IMR-90 (cell line): ENCODE results near the gene CCNL2. TPM values are rescaled to one million over a fixed set of nuclear protein-coding genes. Genes with fewer than 3 reads are reported as not detected.

Experiments used
- ATAC-seq: fragments of 200-7000 bp; cut with Tn5 transposase; 2 replicates; pipeline ENCODE4 v1.9.1; 2020; ENCODE audit warnings: low read depth, mild to moderate bottlenecking, moderate library complexity
- BruUV-seq: library from RNA; stranded (reverse); fragments of 400-500 nt; replicated peaks from 2 replicates; lab custom pipeline; 2021; lab: Mats Ljungman, UMichigan
- CTCF ChIA-PET: fragments of 300-600 bp; formaldehyde crosslinking; extraction: SDS; loops from one replicate; lab custom pipeline; 2021; ENCODE audit warnings: antibody characterized with exemption; lab: Yijun Ruan, JAX
- POLR2A ChIA-PET: fragments of 300-600 bp; sonication (Branson Sonifier 250); formaldehyde crosslinking; loops from one replicate; lab custom pipeline; 2022; ENCODE audit warnings: antibody characterized with exemption; ENCODE audit not compliant: unreplicated experiment; lab: Charles Lee
- DNase-seq: peaks from one replicate; pipeline ENCODE4 v3.0.0; 2013
- H2AFZ ChIP-seq: replicated peaks from 2 replicates; pipeline ENCODE3; 2013; ENCODE audit warnings: low read length, mild to moderate bottlenecking; ENCODE audit not compliant: poor library complexity
- H2AK5ac ChIP-seq: 2 replicates; pipeline ENCODE4 v1.6.1; 2013; ENCODE audit warnings: low read depth, low read length, inconsistent platforms
- H2AK9ac ChIP-seq: replicated peaks from 2 replicates; pipeline ENCODE3; 2013; ENCODE audit warnings: mild to moderate bottlenecking, low read depth, low read length, moderate library complexity; ENCODE audit not compliant: poor library complexity
- H2BK120ac ChIP-seq: 2 replicates; pipeline ENCODE4 v1.6.1; 2013; ENCODE audit warnings: low read depth, low read length, inconsistent platforms
- H2BK15ac ChIP-seq: 3 replicates; pipeline ENCODE4 v1.6.1; 2013; ENCODE audit warnings: low read depth, low read length, inconsistent platforms
- H2BK20ac ChIP-seq: 2 replicates; pipeline ENCODE4 v1.6.1; 2013; ENCODE audit warnings: low read depth, mild to moderate bottlenecking, inconsistent platforms, low read length, moderate library complexity
- H2BK5ac ChIP-seq: 2 replicates; pipeline ENCODE4 v1.6.1; 2013; ENCODE audit warnings: mild to moderate bottlenecking, low read depth, low read length, inconsistent platforms; ENCODE audit not compliant: poor library complexity, severe bottlenecking
- H3K14ac ChIP-seq: replicated peaks from 2 replicates; pipeline ENCODE4 v1.6.1; 2013; ENCODE audit warnings: low read depth, low read length, inconsistent platforms
- H3K18ac ChIP-seq: 2 replicates; pipeline ENCODE4 v1.6.1; 2013; ENCODE audit warnings: low read depth, low read length, control low read depth
- H3K23ac ChIP-seq: 2 replicates; pipeline ENCODE4 v1.6.1; 2013; ENCODE audit warnings: low read depth, low read length, inconsistent platforms
- H3K27ac ChIP-seq: 2 replicates; pipeline ENCODE4 v1.5.1; 2013; ENCODE audit warnings: mild to moderate bottlenecking, control low read depth, low read length; ENCODE audit not compliant: insufficient read depth
- H3K27me3 ChIP-seq: 2 replicates; pipeline ENCODE4 v1.6.1; 2013; ENCODE audit warnings: low read length; ENCODE audit not compliant: control insufficient read depth, insufficient read depth
- H3K36me3 ChIP-seq: 2 replicates; pipeline ENCODE4 v1.6.1; 2013; ENCODE audit warnings: low read length, mixed read lengths; ENCODE audit not compliant: control insufficient read depth, insufficient read depth
- H3K4ac ChIP-seq: 2 replicates; pipeline ENCODE4 v1.6.1; 2013; ENCODE audit warnings: low read depth, low read length, inconsistent platforms
- H3K4me1 ChIP-seq: 2 replicates; pipeline ENCODE4 v1.6.1; 2013; ENCODE audit warnings: low read length, mixed read lengths; ENCODE audit not compliant: control insufficient read depth, insufficient read depth
- H3K4me2 ChIP-seq: 2 replicates; pipeline ENCODE4 v1.6.1; 2013; ENCODE audit warnings: low read depth, mild to moderate bottlenecking, control low read depth, low read length, moderate library complexity
- H3K4me3 ChIP-seq: 2 replicates; pipeline ENCODE4 v1.5.1; 2013; ENCODE audit warnings: low read depth, mild to moderate bottlenecking, control low read depth, low read length, moderate library complexity; ENCODE audit not compliant: insufficient read depth
- H3K56ac ChIP-seq: 2 replicates; pipeline ENCODE4 v1.6.1; 2013; ENCODE audit warnings: low read length, inconsistent platforms; ENCODE audit not compliant: insufficient read depth; ENCODE audit errors: extremely low read depth
- H3K79me1 ChIP-seq, 2 experiments: 2 replicates each; pipeline ENCODE4 v1.6.1; 2013; ENCODE audit warnings: low read length in 2 of 2, inconsistent platforms in 1 of 2, low read depth in 1 of 2
- H3K9ac ChIP-seq: 2 replicates; pipeline ENCODE4 v1.6.1; 2013; ENCODE audit warnings: low read depth, low read length, control low read depth
- H3K9me1 ChIP-seq: 2 replicates; pipeline ENCODE4 v1.6.1; 2013; ENCODE audit warnings: low read length, inconsistent platforms; ENCODE audit not compliant: insufficient read depth
- H3K9me3 ChIP-seq: 2 replicates; pipeline ENCODE4 v1.6.1; 2013; ENCODE audit warnings: low read length; ENCODE audit not compliant: control insufficient read depth, insufficient read depth
- H4K20me1 ChIP-seq: 2 replicates; pipeline ENCODE4 v1.6.1; 2013; ENCODE audit warnings: low read length, inconsistent platforms; ENCODE audit not compliant: insufficient read depth
- H4K5ac ChIP-seq: 2 replicates; pipeline ENCODE4 v1.6.1; 2013; ENCODE audit warnings: mild to moderate bottlenecking, low read depth, low read length, control low read depth
- H4K8ac ChIP-seq, 2 experiments: 2 replicates each; pipeline ENCODE4 v1.6.1; 2013; ENCODE audit warnings: low read depth in 2 of 2, low read length in 2 of 2, control low read depth in 1 of 2, inconsistent platforms in 1 of 2
- H4K91ac ChIP-seq: 2 replicates; pipeline ENCODE4 v1.6.1; 2013; ENCODE audit warnings: low read depth, low read length, inconsistent platforms; ENCODE audit not compliant: insufficient read depth
- CTCF ChIP-seq: conservative IDR thresholded peaks from 2 replicates; pipeline ENCODE4 v1.5.1; 2012; ENCODE audit warnings: mild to moderate bottlenecking, low read depth, low read length, improper control_type of control experiment
- MAFK ChIP-seq: IDR thresholded peaks from 2 replicates; pipeline ENCODE4 v1.6.1; 2012; ENCODE audit warnings: low read depth, low read length, improper control_type of control experiment
- MAZ ChIP-seq: IDR thresholded peaks from 2 replicates; pipeline ENCODE4 v1.6.1; 2012; ENCODE audit warnings: low read depth, mild to moderate bottlenecking, low read length, improper control_type of control experiment, moderate library complexity, borderline replicate concordance
- MXI1 ChIP-seq: IDR thresholded peaks from 2 replicates; pipeline ENCODE4 v1.6.1; 2012; ENCODE audit warnings: low read depth, mild to moderate bottlenecking, low read length, moderate library complexity, borderline replicate concordance
- RAD21 ChIP-seq: IDR thresholded peaks from 2 replicates; pipeline ENCODE4 v1.6.1; 2012; ENCODE audit warnings: low read length, improper control_type of control experiment
- SMC3 ChIP-seq: fragments of 150-350 bp; IDR thresholded peaks from 2 replicates; pipeline ENCODE4 v1.6.1; 2016; ENCODE audit warnings: low read depth, mild to moderate bottlenecking, antibody characterized with exemption, low read length, moderate library complexity
- WGBS, 2 experiments: methylation state at CpG; one replicate each; pipeline versions ENCODE4 v1.1.5 to v1.1.7; 2013; ENCODE audit warnings: missing lambda C conversion rate in 2 of 2; ENCODE audit not compliant: insufficient read length in 1 of 2; ENCODE audit errors: extremely low coverage in 2 of 2; 5-methylcytosine and 5-hydroxymethylcytosine counted together
- dilution Hi-C: fragments of 300-500 bp; cut with HindIII; formaldehyde crosslinking; loops from one replicate; pipeline ENCODE4 v1.14.3; 2018; ENCODE audit warnings: low sequenced_read_pairs; ENCODE audit not compliant: unreplicated experiment
- in situ Hi-C: fragments of 300-500 bp; cut with MboI; formaldehyde crosslinking; loops from 3 replicates; pipeline ENCODE4 v1.14.3; 2019; ENCODE audit warnings: low sequenced_read_pairs, inconsistent platforms, mixed read lengths
- intact Hi-C: fragments of 100-400 bp; cut with micrococcal nuclease; formaldehyde crosslinking; loops from 2 replicates; pipeline ENCODE4 v1.10.0; 2022
- polyA plus RNA-seq, 3 experiments: library from polyadenylated mRNA; depleted of rRNA; stranded (reverse); fragments of >200 nt; gene quantifications; 2 replicates each; pipeline ENCODE4 v1.2.3, GENCODE V29; 2012; ENCODE audit warnings: low replicate concordance in 1 of 3
- total RNA-seq: library from RNA; depleted of rRNA; stranded (reverse); fragments of >200 nt; gene quantifications from 2 replicates; pipeline ENCODE4 v1.2.3, GENCODE V29; 2012
- TF ChIP-seq, protein P1 (sequence below): fragments of 150-350 bp; IDR thresholded peaks from 2 replicates; pipeline ENCODE4 v1.6.1; 2017; ENCODE audit warnings: mild to moderate bottlenecking, antibody characterized with exemption, low read length, low read depth

CCNL2 gene
- total and polyA plus RNA-seq, 2 of the 4 experiments (the other 2 are of a cell fraction) = 53.9 to 239 TPM

DNA sequence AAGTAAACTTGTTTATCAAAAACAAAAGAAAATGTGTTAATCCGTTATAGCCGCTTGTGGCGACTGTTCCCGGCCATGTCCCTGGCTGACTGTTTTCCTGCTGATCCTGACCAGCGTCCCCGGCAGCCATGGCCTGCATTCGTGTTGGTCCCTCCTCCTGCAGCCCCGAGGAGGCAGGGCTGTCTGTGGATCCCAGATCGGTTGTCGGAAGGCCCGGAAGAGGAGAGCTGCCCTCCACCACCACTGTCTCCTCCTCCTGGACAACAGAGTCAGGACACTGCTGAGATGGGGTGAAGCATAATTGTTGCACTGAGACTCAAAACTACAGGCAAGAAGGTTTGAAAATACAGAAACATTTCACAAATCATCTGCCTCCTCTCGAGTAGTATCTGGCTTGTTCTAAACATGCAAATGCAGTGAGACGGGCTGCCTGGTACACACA lies 37.1 kb downstream of the CCNL2 start:
- POLR2A ChIA-PET = no interaction called here
- BruUV-seq = no TSS peak

More for the DNA sequence above, 37.1 kb downstream of the CCNL2 start:
- Histone ChIP-seq H3K4me1 (peaks cover 31% of the 10 kb centered on the region), H3K9ac (peak overlapping the region; percentile 80), H4K20me1 (0 out of 2 replicates have a peak, but pooled peaks cover under 1% of the 10 kb centered on the region), H3K14ac (peak overlapping the region; percentile 98), H3K36me3 (no peaks in the 10 kb centered on the region), H3K27me3 (no peaks in the 10 kb centered on the region), H3K79me1 (peaks cover 4 to 22% of the 10 kb centered on the region in 2 experiments; a peak in 3 of 4 replicates), H3K23ac (peak overlapping the region; percentile 55; the same call in 1 of the 2 replicates), H2BK15ac (peak overlapping the region; percentile 95; the same call in 2 of the 3 replicates), H2AFZ (peak overlapping the region; percentile 93), H4K5ac (peak overlapping the region; percentile 90), H4K91ac (peak overlapping the region; percentile 99), H3K9me1 (peaks cover 15% of the 10 kb centered on the region), H2AK5ac (peak overlapping the region; percentile 92; the same call in 1 of the 2 replicates), H3K4me3 (no peak overlapping the region), H4K8ac (peak overlapping the region; percentile 30 to 99), H2BK20ac (peak overlapping the region; percentile 99), H3K18ac (peak overlapping the region; percentile 92), H3K4me2 (peak overlapping the region; percentile 18), H3K9me3 (no peaks in the 10 kb centered on the region), H3K27ac (peak overlapping the region; percentile 88), H2BK120ac (peak overlapping the region; percentile 99), H2BK5ac (peak overlapping the region; percentile 98), H3K56ac (peak overlapping the region; percentile 85), H3K4ac (peak overlapping the region; percentile 100), H2AK9ac (peak overlapping the region; percentile 94)
- intact Hi-C loops (no loop called here), dilution Hi-C loops (no loop called here), in situ Hi-C loops (no loop called here)
- TF ChIP-seq MAFK (no peak), SMC3 (peak; percentile 41; the same call in 1 of the 2 replicates), MXI1 (no peak), MAZ (peak; percentile 31; the same call in 1 of the 2 replicates), CTCF (peak; percentile 47), RAD21 (peak; percentile 50; the same call in 1 of the 2 replicates)
- TF ChIP-seq, protein P1, sequence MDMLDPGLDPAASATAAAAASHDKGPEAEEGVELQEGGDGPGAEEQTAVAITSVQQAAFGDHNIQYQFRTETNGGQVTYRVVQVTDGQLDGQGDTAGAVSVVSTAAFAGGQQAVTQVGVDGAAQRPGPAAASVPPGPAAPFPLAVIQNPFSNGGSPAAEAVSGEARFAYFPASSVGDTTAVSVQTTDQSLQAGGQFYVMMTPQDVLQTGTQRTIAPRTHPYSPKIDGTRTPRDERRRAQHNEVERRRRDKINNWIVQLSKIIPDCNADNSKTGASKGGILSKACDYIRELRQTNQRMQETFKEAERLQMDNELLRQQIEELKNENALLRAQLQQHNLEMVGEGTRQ = no peak
- CTCF ChIA-PET = no interaction called here
- ATAC-seq (peak; percentile 42), DNase-seq (peak; percentile 85)
- 40% methylated on average over 2 of the region's 13 CpGs; no CpG with 5 or more reads in 1 of the 2 experiments for WGBS, 2 experiments
